GM12878 (cell line): ENCODE results near the gene CA10. TPM values are rescaled to one million over a fixed set of nuclear protein-coding genes. Genes with fewer than 3 reads are reported as not detected.

Experiments used
- ATAC-seq: fragments of 200-7000 bp; cut with Tn5 transposase; 3 replicates; pipeline ENCODE4 v1.9.1; 2020; ENCODE audit warnings: mild to moderate bottlenecking, moderate library complexity
- BruUV-seq: library from RNA; stranded (reverse); fragments of 400-500 nt; replicated peaks from 2 replicates; lab custom pipeline; 2021; lab: Mats Ljungman, UMichigan
- CTCF ChIA-PET: fragments of 300-600 bp; sonication (Branson Sonifier 250); formaldehyde crosslinking; extraction: SDS; loops from one replicate; lab custom pipeline; 2021; ENCODE audit warnings: inconsistent platforms; lab: Yijun Ruan, JAX
- POLR2A ChIA-PET: fragments of 350-600 bp; formaldehyde crosslinking; extraction: SDS; loops from one replicate; lab custom pipeline; 2021; ENCODE audit warnings: inconsistent platforms; lab: Charles Lee
- RAD21 ChIA-PET: fragments of 300-600 bp; sonication (Branson Sonifier 250); formaldehyde crosslinking; loops from one replicate; lab custom pipeline; 2023; ENCODE audit warnings: antibody characterized with exemption; ENCODE audit not compliant: unreplicated experiment; lab: Charles Lee
- SMC1A ChIA-PET: fragments of 300-600 bp; sonication (Branson Sonifier 250); formaldehyde crosslinking; loops from one replicate; lab custom pipeline; 2023; ENCODE audit not compliant: unreplicated experiment, uncharacterized antibody; lab: Charles Lee
- DNase-seq: peaks from one replicate; pipeline ENCODE4 v3.0.0-alpha.2; 2011; ENCODE audit warnings: low read depth, low spot score
- FAIRE-seq: peaks from 3 replicates; lab custom pipeline; 2011; peaks lifted over from hg19 to GRCh38; lab: Jason Lieb, UNC
- H2AFZ ChIP-seq: 2 replicates; pipeline ENCODE4 v1.6.0; 2011; ENCODE audit warnings: low read depth, low read length, control low read depth; ENCODE audit not compliant: control insufficient read depth
- H3K27ac ChIP-seq: 2 replicates; pipeline ENCODE4 v1.5.1; 2011; ENCODE audit warnings: control low read depth; ENCODE audit not compliant: control insufficient read depth, insufficient read depth
- H3K27me3 ChIP-seq, 2 experiments: replicated peaks in 1 of 2; 2 replicates each; pipeline versions ENCODE4 v1.6.0 to v1.6.1; 2011; ENCODE audit warnings: low read length in 1 of 2; ENCODE audit not compliant: control insufficient read depth in 2 of 2, insufficient read depth in 2 of 2
- H3K36me3 ChIP-seq, 2 experiments: 2 replicates each; pipeline ENCODE4 v1.5.1; 2011; ENCODE audit warnings: low read length in 1 of 2; ENCODE audit not compliant: control insufficient read depth in 2 of 2, insufficient read depth in 2 of 2
- H3K4me1 ChIP-seq: 2 replicates; pipeline ENCODE4 v1.6.1; 2011; ENCODE audit warnings: mild to moderate bottlenecking, low read length, moderate library complexity, mixed read lengths; ENCODE audit not compliant: control insufficient read depth, insufficient read depth
- H3K4me2 ChIP-seq: 2 replicates; pipeline ENCODE4 v1.6.0; 2011; ENCODE audit warnings: control low read depth; ENCODE audit not compliant: control insufficient read depth, insufficient read depth
- H3K4me3 ChIP-seq: fragments of 200-600 bp; sonication (generic); 2 replicates; pipeline ENCODE4 v1.5.1; 2016
- H3K79me2 ChIP-seq: 2 replicates; pipeline ENCODE4 v1.6.0; 2011; ENCODE audit warnings: low read length; ENCODE audit not compliant: control insufficient read depth, insufficient read depth
- H3K9ac ChIP-seq: 2 replicates; pipeline ENCODE4 v1.8.0; 2011; ENCODE audit warnings: low read length, control low read depth, mixed read lengths; ENCODE audit not compliant: control insufficient read depth, insufficient read depth
- H3K9me3 ChIP-seq: replicated peaks from 3 replicates; pipeline ENCODE4 v1.5.1; 2011; ENCODE audit warnings: mild to moderate bottlenecking, low read length; ENCODE audit not compliant: control insufficient read depth, insufficient read depth
- H4K20me1 ChIP-seq: 2 replicates; pipeline ENCODE4 v1.6.0; 2011; ENCODE audit not compliant: control insufficient read depth, insufficient read depth
- CBFB ChIP-seq: IDR thresholded peaks from 2 replicates; pipeline ENCODE4 v1.6.1; 2016; ENCODE audit warnings: antibody characterized with exemption, low read depth
- GATAD2B ChIP-seq: fragments of 450-650 bp; conservative IDR thresholded peaks from 2 replicates; pipeline ENCODE4 v1.6.1; 2017; ENCODE audit warnings: low read depth, mild to moderate bottlenecking, moderate library complexity
- HCFC1 ChIP-seq: fragments of 150-350 bp; IDR thresholded peaks from 2 replicates; pipeline ENCODE4 v1.6.1; 2014; ENCODE audit warnings: low read length
- HDAC2 ChIP-seq: fragments of 200-600 bp; sonication (generic); IDR thresholded peaks from 2 replicates; pipeline ENCODE4 v1.6.1; 2017
- JUND ChIP-seq: IDR thresholded peaks from 2 replicates; pipeline ENCODE4 v1.6.1; 2012; ENCODE audit warnings: low read depth, mild to moderate bottlenecking, low read length, improper control_type of control experiment, moderate library complexity
- NFIC ChIP-seq: IDR thresholded peaks from 2 replicates; pipeline ENCODE4 v1.6.1; 2012; ENCODE audit warnings: low read depth, mild to moderate bottlenecking, inconsistent platforms, low read length, moderate library complexity
- NKRF ChIP-seq: fragments of 450-650 bp; conservative IDR thresholded peaks from 2 replicates; pipeline ENCODE4 v1.6.1; 2017; ENCODE audit warnings: mild to moderate bottlenecking, moderate library complexity
- PAX5 ChIP-seq: IDR thresholded peaks from 2 replicates; pipeline ENCODE4 v1.6.1; 2011; ENCODE audit warnings: low read depth, low read length, borderline replicate concordance
- POLR2AphosphoS2 ChIP-seq: IDR thresholded peaks from 2 replicates; pipeline ENCODE4 v1.6.1; 2011; ENCODE audit warnings: low read depth, mild to moderate bottlenecking, low read length, improper control_type of control experiment, moderate library complexity
- PRDM15 ChIP-seq: fragments of 450-650 bp; formaldehyde crosslinking; IDR thresholded peaks from 2 replicates; pipeline ENCODE4 v1.4.0; 2020; ENCODE audit warnings: mild to moderate bottlenecking, moderate library complexity
- RBBP5 ChIP-seq: fragments of 200-600 bp; sonication (generic); conservative IDR thresholded peaks from 2 replicates; pipeline ENCODE4 v1.6.1; 2016
- SPI1 ChIP-seq: IDR thresholded peaks from 2 replicates; pipeline ENCODE4 v1.6.1; 2011; ENCODE audit warnings: low read depth, mild to moderate bottlenecking, low read length, moderate library complexity, borderline replicate concordance; ENCODE audit not compliant: insufficient read depth
- ZBTB4 ChIP-seq: fragments of 450-650 bp; formaldehyde crosslinking; IDR thresholded peaks from 2 replicates; pipeline ENCODE4 v1.4.0; 2022; ENCODE audit warnings: mild to moderate bottlenecking, moderate library complexity
- ZNF207 ChIP-seq: fragments of 450-650 bp; IDR thresholded peaks from 2 replicates; pipeline ENCODE4 v1.6.1; 2014; ENCODE audit warnings: antibody characterized with exemption, mild to moderate bottlenecking, borderline replicate concordance
- WGBS: methylation state at CpG from one replicate; pipeline ENCODE4 v1.1.6; 2016; ENCODE audit warnings: low lambda C conversion rate; ENCODE audit not compliant: insufficient replicate concordance, insufficient coverage; ENCODE audit errors: missing lambda C conversion rate; 5-methylcytosine and 5-hydroxymethylcytosine counted together
- in situ Hi-C: fragments of 300-500 bp; cut with MboI; formaldehyde crosslinking; loops from 9 replicates; pipeline ENCODE4 v1.14.3; 2018; ENCODE audit warnings: mixed read lengths
- intact Hi-C: fragments of 100-400 bp; cut with micrococcal nuclease; formaldehyde crosslinking; loops from one replicate; pipeline ENCODE4 v1.14.2; 2022; ENCODE audit not compliant: unreplicated experiment
- polyA plus RNA-seq, 11 experiments: library from polyadenylated mRNA; depleted of rRNA in 4 of 11; unstranded in 6 of 11; stranded (reverse) in 5 of 11; fragments of >200 nt; fragmentation: Nextera tagmentation in 4 of 11; fragmentation: Illumina TruSeq in 1 of 11; extraction: Ambion mirVana in 4 of 11; extraction: Trizol in 1 of 11; gene quantifications; 1 replicate in 1 of 11; 2 replicates in 10 of 11; pipeline versions ENCODE4 v1.2.1 to v1.2.3, GENCODE V29; 2011 to 2016; ENCODE audit warnings: inconsistent platforms in 2 of 11, missing spikeins in 2 of 11, low read depth in 1 of 11
- total RNA-seq, 4 experiments: library from RNA; depleted of rRNA in 3 of 4; stranded (reverse); fragments of >200 nt in 3 of 4; fragmentation: Illumina TruSeq in 1 of 4; extraction: Trizol in 1 of 4; gene quantifications; 2 replicates each; pipeline versions ENCODE4 v1.2.1 to v1.2.3, GENCODE V29; 2013 to 2021

The CA10 gene
- total and polyA plus RNA-seq, 10 of the 15 experiments (the other 5 are each of a cell fraction or from before 2014, with no cell fraction given): not detected

- BruUV-seq: no TSS peak
- Histone ChIP-seq H3K9me3 (no peaks in the 10 kb centered on the region), H2AFZ (no peak overlapping the region), H3K9ac (no peak overlapping the region), H3K27ac (no peak overlapping the region), H3K4me1 (no peaks in the 10 kb centered on the region), H3K4me3 (no peak overlapping the region), H3K4me2 (no peak overlapping the region), H3K36me3 (no peaks in the 10 kb centered on the region), H4K20me1 (no peaks in the 10 kb centered on the region), H3K27me3 (no peaks in the 10 kb centered on the region), H3K79me2 (no peaks in the 10 kb centered on the region)
- no peak for DNase-seq
- ChIA-PET RAD21 (no interaction called here), SMC1A (no interaction called here), CTCF (no interaction called here), POLR2A (no interaction called here)
- intact Hi-C loops (no loop called here), in situ Hi-C loops (no loop called here)
- TF ChIP-seq JUND: no peak
- TF ChIP-seq RBBP5: no peak
- TF ChIP-seq HCFC1: no peak
- no peak for TF ChIP-seq NKRF
- no peak for TF ChIP-seq GATAD2B
- TF ChIP-seq SPI1: no peak
- no peak for TF ChIP-seq POLR2AphosphoS2
- TF ChIP-seq CBFB: no peak
- TF ChIP-seq ZNF207: no peak
- no peak for TF ChIP-seq PRDM15 (CRISPR knock-in tag)
- no peak for TF ChIP-seq NFIC
- no peak for TF ChIP-seq ZBTB4
- TF ChIP-seq PAX5: no peak
- no peak for TF ChIP-seq HDAC2
- ATAC-seq: no peak
- 44% methylated on average over 2 of the region's 2 CpGs for WGBS
- no peak for FAIRE-seq
Measured at GRCh38 chr17:51662204-51663056, 496.1 kb downstream of the CA10 start.
